Karpas-422 (cell line): Measurements from ENCODE around the gene BCAS3. TPM values are rescaled to one million over a fixed set of nuclear protein-coding genes. Genes with fewer than 3 reads are reported as not detected.
"Not testable (repeated sequence)": the region's sequence is repeated elsewhere in the genome, so short reads cannot be mapped to it uniquely, and the experiment has no call there.

Source experiments
- DNase-seq: peaks from one replicate; pipeline ENCODE4 v3.0.0-alpha.2; 2015
- H2AFZ ChIP-seq: fragments of 200-600 bp; sonication (generic); 2 replicates; pipeline ENCODE4 v1.6.1; 2014; ENCODE audit warnings: antibody characterized with exemption, low read length, mixed read lengths
- H3K27ac ChIP-seq: fragments of 200-600 bp; sonication (generic); 2 replicates; pipeline ENCODE4 v1.5.1; 2014; ENCODE audit warnings: mild to moderate bottlenecking, low read length, moderate library complexity
- H3K27me3 ChIP-seq: fragments of 200-600 bp; sonication (generic); 2 replicates; pipeline ENCODE4 v1.6.1; 2014; ENCODE audit warnings: low read length, mixed read lengths
- H3K36me3 ChIP-seq: fragments of 200-600 bp; sonication (generic); 2 replicates; pipeline ENCODE4 v1.6.1; 2014; ENCODE audit warnings: low read length, mixed read lengths; ENCODE audit not compliant: insufficient read depth
- H3K4me1 ChIP-seq: fragments of 200-600 bp; sonication (generic); 2 replicates; pipeline ENCODE4 v1.6.1; 2014; ENCODE audit warnings: mild to moderate bottlenecking, low read length, mixed read lengths
- H3K4me2 ChIP-seq: fragments of 200-600 bp; sonication (generic); 2 replicates; pipeline ENCODE4 v1.6.1; 2014; ENCODE audit warnings: low read length, low read depth, mild to moderate bottlenecking; ENCODE audit not compliant: poor library complexity, severe bottlenecking
- H3K4me3 ChIP-seq: fragments of 200-600 bp; sonication (generic); 2 replicates; pipeline ENCODE4 v1.5.1; 2014; ENCODE audit warnings: mild to moderate bottlenecking, antibody characterized with exemption, low read length, mixed read lengths
- H3K79me2 ChIP-seq: fragments of 200-600 bp; sonication (generic); 2 replicates; pipeline ENCODE4 v1.6.1; 2014; ENCODE audit warnings: mild to moderate bottlenecking, low read length, mixed read lengths
- H3K9ac ChIP-seq: fragments of 200-600 bp; sonication (generic); 2 replicates; pipeline ENCODE4 v1.6.0; 2014; ENCODE audit warnings: low read length
- H3K9me2 ChIP-seq: fragments of 200-600 bp; sonication (generic), shearing (Covaris generic); replicated peaks from 2 replicates; pipeline ENCODE4 v1.6.0; 2014; ENCODE audit warnings: mild to moderate bottlenecking, low read length, moderate library complexity; ENCODE audit not compliant: insufficient read depth
- H3K9me3 ChIP-seq: fragments of 300-700, 200-600 bp; sonication (generic); 2 replicates; pipeline ENCODE4 v1.6.1; 2014; ENCODE audit warnings: low read length, mixed read lengths
- H4K20me1 ChIP-seq: fragments of 200-600 bp; sonication (generic); 2 replicates; pipeline ENCODE4 v1.6.1; 2014; ENCODE audit warnings: mild to moderate bottlenecking, antibody characterized with exemption, low read length, low read depth; ENCODE audit not compliant: insufficient read depth
- total RNA-seq: library from RNA; depleted of rRNA; stranded (reverse); fragments of >200 nt; shearing (Covaris generic); gene quantifications from 2 replicates; pipeline ENCODE4 v1.2.3, GENCODE V29; 2014; ENCODE audit warnings: low replicate concordance

Gene BCAS3
- total RNA-seq, 1 experiment from 2014 or later = 42.6 TPM

DNA sequence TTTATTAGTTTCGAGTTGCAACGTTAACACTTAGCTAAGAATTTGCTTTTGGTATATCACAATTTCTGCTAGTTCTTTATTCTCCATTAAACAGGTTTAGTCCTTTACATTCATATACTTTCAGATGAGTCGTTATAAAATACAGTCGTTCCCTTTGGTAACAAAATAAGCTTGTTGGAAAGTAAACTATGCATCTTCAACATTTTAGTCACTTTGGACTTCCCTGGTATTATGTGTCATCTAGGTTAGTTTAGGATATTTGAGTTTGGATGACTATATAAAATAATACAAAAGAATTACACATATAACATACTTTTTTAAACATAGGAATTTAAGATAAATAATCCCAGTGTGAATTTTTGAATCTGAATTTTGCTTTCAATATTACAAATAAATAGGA, 351.5 kb downstream of the BCAS3 start:
- no peaks in the 10 kb centered on the region for H3K9me3 ChIP-seq
- H2AFZ ChIP-seq = no peak overlapping the region
- H3K4me2 ChIP-seq = no peak overlapping the region
- H3K9me2 ChIP-seq = no peaks in the 10 kb centered on the region
- H3K27me3 ChIP-seq = no peaks in the 10 kb centered on the region
- H3K4me3 ChIP-seq = no peak overlapping the region
- DNase-seq = no peak
- H4K20me1 ChIP-seq = no peaks in the 10 kb centered on the region
- H3K4me1 ChIP-seq = no peaks in the 10 kb centered on the region
- no peaks in the 10 kb centered on the region for H3K36me3 ChIP-seq
- H3K27ac ChIP-seq = no peak overlapping the region
- no peak overlapping the region for H3K9ac ChIP-seq
- no peaks in the 10 kb centered on the region for H3K79me2 ChIP-seq

DNA sequence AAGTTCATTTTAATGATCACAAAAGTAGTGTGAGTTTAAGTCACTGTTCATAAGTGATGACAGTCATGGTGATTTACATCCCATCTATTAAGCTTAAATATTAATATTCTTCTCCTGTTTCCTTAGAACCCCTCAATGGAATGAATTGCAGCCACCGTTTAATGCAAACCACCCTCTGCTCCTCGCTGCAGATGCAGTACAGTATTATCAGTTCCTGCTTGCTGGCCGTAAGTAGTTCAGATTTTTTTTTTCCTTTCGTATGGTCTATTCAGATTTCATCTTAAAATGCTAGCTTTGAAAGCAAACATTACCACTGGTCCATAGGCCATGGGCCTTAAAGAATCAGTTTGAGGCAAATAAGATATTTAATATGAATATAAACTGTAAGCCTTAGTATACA, 363.0 kb downstream of the BCAS3 start:
- Histone ChIP-seq H3K4me3 (no peak overlapping the region), H3K27ac (no peak overlapping the region), H3K79me2 (no peaks in the 10 kb centered on the region), H4K20me1 (no peaks in the 10 kb centered on the region), H3K9ac (no peak overlapping the region), H3K9me3 (no peaks in the 10 kb centered on the region), H3K27me3 (no peaks in the 10 kb centered on the region), H3K9me2 (no peaks in the 10 kb centered on the region), H3K36me3 (no peaks in the 10 kb centered on the region), H3K4me2 (no peak overlapping the region), H3K4me1 (no peaks in the 10 kb centered on the region), H2AFZ (no peak overlapping the region)
- no peak for DNase-seq

DNA sequence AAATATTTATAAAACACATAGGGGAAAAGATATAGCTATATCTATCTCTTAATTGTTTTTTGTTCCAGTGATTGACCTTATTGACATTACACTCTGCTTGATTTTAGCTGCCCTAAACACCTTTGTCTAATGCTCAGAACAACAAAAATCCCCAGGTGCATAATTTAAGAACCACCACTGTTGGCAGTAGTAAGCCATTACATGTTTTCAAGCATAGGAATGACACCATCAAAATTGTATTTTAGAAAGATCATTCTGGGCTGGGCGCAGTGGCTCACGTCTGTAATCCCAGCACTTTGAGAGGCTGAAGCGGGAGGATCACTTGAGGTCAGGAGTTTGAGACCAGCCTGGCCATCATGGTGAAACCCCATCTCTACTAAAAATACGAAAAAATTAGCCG, 364.7 kb downstream of the BCAS3 start:
- H3K9me2 ChIP-seq, H3K4me2 ChIP-seq, H2AFZ ChIP-seq, H3K9me3 ChIP-seq, H4K20me1 ChIP-seq, H3K9ac ChIP-seq, H3K4me1 ChIP-seq, DNase-seq, H3K79me2 ChIP-seq, H3K27me3 ChIP-seq, H3K27ac ChIP-seq, H3K36me3 ChIP-seq, H3K4me3 ChIP-seq: not testable (repeated sequence)

DNA sequence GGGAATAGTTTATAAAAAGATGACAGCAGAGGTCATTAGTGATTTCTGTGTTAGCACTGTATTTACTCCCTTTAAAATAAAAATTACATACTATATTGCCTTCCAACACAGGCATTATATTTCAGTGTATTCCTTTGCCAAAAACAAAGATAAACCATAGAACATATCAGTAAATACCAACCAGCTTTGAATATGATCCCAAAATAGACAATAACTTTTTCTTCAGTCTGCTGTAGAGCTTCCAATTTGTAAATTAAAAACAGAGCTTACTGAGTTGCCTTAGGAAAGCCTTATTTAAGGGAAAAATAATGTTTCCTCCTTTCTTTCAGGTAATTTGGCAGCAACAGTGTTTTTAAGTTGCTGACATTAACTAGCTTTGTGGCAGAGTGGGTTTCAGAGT, 369.9 kb downstream of the BCAS3 start:
- H3K9me3 ChIP-seq = no peaks in the 10 kb centered on the region
- no peaks in the 10 kb centered on the region for H3K9me2 ChIP-seq
- H3K4me2 ChIP-seq = no peak overlapping the region
- no peaks in the 10 kb centered on the region for H3K4me1 ChIP-seq
- no peak overlapping the region for H2AFZ ChIP-seq
- no peak overlapping the region for H3K9ac ChIP-seq
- H3K27ac ChIP-seq = no peak overlapping the region
- H3K4me3 ChIP-seq = no peak overlapping the region
- H3K36me3 ChIP-seq = no peaks in the 10 kb centered on the region
- H3K79me2 ChIP-seq = no peaks in the 10 kb centered on the region
- H3K27me3 ChIP-seq = no peaks in the 10 kb centered on the region
- no peaks in the 10 kb centered on the region for H4K20me1 ChIP-seq
- no peak for DNase-seq

DNA sequence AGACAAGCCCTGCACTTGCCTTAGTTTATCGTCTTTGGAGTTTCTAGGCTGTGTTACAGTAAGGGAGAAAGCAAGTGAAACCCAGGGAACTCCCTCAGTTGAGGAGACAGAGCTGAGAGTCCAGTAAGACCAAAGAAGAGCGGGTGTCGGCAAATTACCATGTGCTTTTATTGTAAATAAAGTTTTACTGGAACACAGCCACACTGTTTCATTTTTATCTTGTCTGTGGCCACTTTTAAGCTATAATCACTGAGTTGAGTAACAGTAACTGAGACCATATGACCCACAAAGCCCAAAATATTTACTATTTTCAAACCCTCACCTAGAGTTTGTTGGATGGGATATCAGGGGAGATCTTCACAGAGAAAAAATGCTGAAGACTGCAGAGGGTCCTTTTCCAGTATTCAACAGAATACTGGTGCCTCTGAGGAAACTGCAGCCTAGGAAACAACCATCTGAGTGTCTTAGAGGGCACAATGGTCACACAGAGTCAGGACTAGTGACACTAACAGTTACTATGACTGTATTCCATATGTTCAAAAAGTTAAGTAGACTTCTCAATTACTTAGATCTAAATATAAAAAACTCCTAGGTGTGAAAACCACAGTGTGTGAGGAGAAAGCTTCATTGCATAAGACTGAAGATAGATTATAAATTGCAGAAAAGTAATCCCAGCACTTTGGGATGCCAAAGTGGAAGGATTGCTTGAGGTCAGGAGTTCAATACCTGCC, 370.9 kb downstream of the BCAS3 start:
- H3K27ac ChIP-seq = no peak overlapping the region
- no peak overlapping the region for H3K4me3 ChIP-seq
- no peaks in the 10 kb centered on the region for H3K9me3 ChIP-seq
- no peaks in the 10 kb centered on the region for H3K4me1 ChIP-seq
- no peaks in the 10 kb centered on the region for H3K36me3 ChIP-seq
- no peaks in the 10 kb centered on the region for H3K9me2 ChIP-seq
- no peak overlapping the region for H2AFZ ChIP-seq
- no peak overlapping the region for H3K4me2 ChIP-seq
- no peak for DNase-seq
- no peaks in the 10 kb centered on the region for H3K27me3 ChIP-seq
- no peaks in the 10 kb centered on the region for H3K79me2 ChIP-seq
- no peaks in the 10 kb centered on the region for H4K20me1 ChIP-seq
- H3K9ac ChIP-seq = no peak overlapping the region

DNA sequence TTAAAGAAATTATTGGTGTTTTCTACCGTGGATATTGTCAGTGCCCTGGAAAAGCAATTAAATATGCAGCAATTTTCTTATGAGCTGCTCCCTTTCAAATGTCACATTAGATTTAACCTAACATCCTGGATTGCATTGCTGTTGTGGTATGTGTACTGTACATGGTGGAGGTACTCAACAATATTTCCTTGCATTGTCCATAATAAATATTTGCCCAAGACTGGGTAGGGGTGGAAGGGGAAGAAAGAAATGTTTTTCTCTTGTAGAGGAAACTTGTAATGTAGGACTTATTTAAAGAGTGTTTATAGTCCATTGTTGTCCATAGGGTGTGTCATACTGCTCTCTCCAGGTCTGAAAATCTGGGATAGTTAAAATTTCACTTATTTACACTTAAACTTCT, 375.8 kb downstream of the BCAS3 start:
- Histone ChIP-seq H3K36me3 (no peaks in the 10 kb centered on the region), H3K27me3 (no peaks in the 10 kb centered on the region), H3K9ac (no peak overlapping the region), H3K4me3 (no peak overlapping the region), H3K79me2 (no peaks in the 10 kb centered on the region), H3K27ac (no peak overlapping the region), H4K20me1 (no peaks in the 10 kb centered on the region), H3K9me3 (no peaks in the 10 kb centered on the region), H3K4me2 (no peak overlapping the region), H2AFZ (no peak overlapping the region), H3K4me1 (no peaks in the 10 kb centered on the region), H3K9me2 (no peaks in the 10 kb centered on the region)
- DNase-seq = no peak

DNA sequence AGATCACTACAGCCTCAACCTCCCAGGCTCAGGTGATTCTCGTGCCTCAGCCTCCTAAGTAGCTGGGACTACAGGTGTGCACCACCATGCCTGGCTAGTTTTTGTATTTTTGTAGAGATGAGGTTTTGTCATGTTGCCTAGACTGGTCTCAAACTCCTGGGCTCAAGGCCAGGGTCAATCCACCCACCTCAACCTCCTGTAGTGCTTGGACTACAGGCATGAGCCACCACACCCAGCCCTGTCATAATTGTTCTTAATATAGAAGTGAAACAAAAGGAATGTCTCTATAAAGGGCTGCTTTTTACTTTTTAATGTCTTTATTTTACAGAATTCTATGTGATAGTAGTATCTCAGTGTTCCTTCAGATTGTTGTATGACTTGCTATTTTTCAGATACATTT, 376.8 kb downstream of the BCAS3 start:
- H3K36me3 ChIP-seq = no peaks in the 10 kb centered on the region
- no peaks in the 10 kb centered on the region for H3K27me3 ChIP-seq
- H3K27ac ChIP-seq = no peak overlapping the region
- no peaks in the 10 kb centered on the region for H3K9me3 ChIP-seq
- no peaks in the 10 kb centered on the region for H3K79me2 ChIP-seq
- no peak for DNase-seq
- no peaks in the 10 kb centered on the region for H4K20me1 ChIP-seq
- H3K4me1 ChIP-seq = no peaks in the 10 kb centered on the region
- no peak overlapping the region for H3K9ac ChIP-seq
- H3K9me2 ChIP-seq = no peaks in the 10 kb centered on the region
- H2AFZ ChIP-seq = no peak overlapping the region
- H3K4me3 ChIP-seq = no peak overlapping the region
- no peak overlapping the region for H3K4me2 ChIP-seq

DNA sequence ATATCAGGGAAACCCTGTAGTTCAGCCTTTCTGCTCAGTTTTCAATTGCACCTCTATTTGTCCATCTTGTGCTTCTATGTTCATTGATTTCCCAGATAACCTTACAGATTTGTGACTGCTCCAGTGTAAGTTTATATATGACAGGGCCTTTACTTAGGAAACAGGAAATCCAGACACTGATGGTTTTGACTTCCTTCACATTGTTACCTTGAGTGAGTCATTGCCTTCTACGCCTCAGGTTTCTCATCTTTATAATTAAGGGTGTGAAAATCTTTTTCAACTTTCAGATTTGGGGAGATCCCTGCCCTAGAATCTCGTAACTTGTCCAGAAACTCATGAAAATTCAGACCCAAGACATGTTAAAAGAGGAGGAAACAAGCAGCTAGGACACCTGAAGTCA, 379.6 kb downstream of the BCAS3 start:
- no peaks in the 10 kb centered on the region for H3K27me3 ChIP-seq
- no peaks in the 10 kb centered on the region for H3K9me3 ChIP-seq
- H3K9ac ChIP-seq = no peak overlapping the region
- no peak overlapping the region for H2AFZ ChIP-seq
- H3K9me2 ChIP-seq = no peaks in the 10 kb centered on the region
- H3K4me3 ChIP-seq = no peak overlapping the region
- no peak overlapping the region for H3K4me2 ChIP-seq
- H3K36me3 ChIP-seq = no peaks in the 10 kb centered on the region
- no peak for DNase-seq
- no peaks in the 10 kb centered on the region for H3K79me2 ChIP-seq
- no peak overlapping the region for H3K27ac ChIP-seq
- H3K4me1 ChIP-seq = no peaks in the 10 kb centered on the region
- 0 out of 2 replicates have a peak, but pooled peaks cover 7% of the 10 kb centered on the region for H4K20me1 ChIP-seq
